ENCODE measurements around the gene NGB. TPM values are rescaled to one million over a fixed set of nuclear protein-coding genes. Genes with fewer than 3 reads are reported as not detected.

NGB gene
- total RNA-seq, 1 donor from 2014 or later: not detected

DNA sequence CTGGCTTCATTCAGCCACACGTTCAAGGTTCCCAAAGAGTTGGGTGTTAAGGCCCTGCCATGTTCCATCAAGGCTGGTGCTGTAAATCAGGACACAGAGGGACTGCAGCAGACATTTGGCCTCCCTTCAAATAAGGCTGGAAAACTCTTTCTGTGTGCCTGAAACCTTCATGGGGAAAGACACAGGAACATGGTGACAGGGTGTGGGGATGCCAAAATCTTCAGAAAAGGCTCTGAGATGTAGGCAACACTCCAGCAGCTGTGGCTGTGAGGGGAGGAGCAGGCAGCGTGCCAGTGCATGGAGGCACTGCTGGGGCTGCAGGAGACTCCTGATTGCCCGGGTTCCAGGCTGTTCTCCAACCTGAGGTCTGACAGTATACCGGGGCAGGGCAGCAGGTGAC, 34.7 kb upstream of the NGB start:
- DNase-seq (ENCODE audit: low read depth, low spot score): no peak
- H3K36me3 Mint-ChIP-seq (ENCODE audit: low read depth): peaks cover 6% of the 10 kb centered on the region
- TF ChIP-seq, protein P1, sequence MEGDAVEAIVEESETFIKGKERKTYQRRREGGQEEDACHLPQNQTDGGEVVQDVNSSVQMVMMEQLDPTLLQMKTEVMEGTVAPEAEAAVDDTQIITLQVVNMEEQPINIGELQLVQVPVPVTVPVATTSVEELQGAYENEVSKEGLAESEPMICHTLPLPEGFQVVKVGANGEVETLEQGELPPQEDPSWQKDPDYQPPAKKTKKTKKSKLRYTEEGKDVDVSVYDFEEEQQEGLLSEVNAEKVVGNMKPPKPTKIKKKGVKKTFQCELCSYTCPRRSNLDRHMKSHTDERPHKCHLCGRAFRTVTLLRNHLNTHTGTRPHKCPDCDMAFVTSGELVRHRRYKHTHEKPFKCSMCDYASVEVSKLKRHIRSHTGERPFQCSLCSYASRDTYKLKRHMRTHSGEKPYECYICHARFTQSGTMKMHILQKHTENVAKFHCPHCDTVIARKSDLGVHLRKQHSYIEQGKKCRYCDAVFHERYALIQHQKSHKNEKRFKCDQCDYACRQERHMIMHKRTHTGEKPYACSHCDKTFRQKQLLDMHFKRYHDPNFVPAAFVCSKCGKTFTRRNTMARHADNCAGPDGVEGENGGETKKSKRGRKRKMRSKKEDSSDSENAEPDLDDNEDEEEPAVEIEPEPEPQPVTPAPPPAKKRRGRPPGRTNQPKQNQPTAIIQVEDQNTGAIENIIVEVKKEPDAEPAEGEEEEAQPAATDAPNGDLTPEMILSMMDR (conservative IDR thresholded peaks at IDR 0.05): no peak
- peaks cover 53% of the 10 kb centered on the region for H3K4me1 Mint-ChIP-seq
- H3K27ac Mint-ChIP-seq (ENCODE audit: unreplicated experiment): no peak overlapping the region
- H3K9me3 Mint-ChIP-seq: no peaks in the 10 kb centered on the region
- no peak overlapping the region for H3K4me3 Mint-ChIP-seq
- H3K27me3 Mint-ChIP-seq (ENCODE audit: low read depth): no peaks in the 10 kb centered on the region

DNA sequence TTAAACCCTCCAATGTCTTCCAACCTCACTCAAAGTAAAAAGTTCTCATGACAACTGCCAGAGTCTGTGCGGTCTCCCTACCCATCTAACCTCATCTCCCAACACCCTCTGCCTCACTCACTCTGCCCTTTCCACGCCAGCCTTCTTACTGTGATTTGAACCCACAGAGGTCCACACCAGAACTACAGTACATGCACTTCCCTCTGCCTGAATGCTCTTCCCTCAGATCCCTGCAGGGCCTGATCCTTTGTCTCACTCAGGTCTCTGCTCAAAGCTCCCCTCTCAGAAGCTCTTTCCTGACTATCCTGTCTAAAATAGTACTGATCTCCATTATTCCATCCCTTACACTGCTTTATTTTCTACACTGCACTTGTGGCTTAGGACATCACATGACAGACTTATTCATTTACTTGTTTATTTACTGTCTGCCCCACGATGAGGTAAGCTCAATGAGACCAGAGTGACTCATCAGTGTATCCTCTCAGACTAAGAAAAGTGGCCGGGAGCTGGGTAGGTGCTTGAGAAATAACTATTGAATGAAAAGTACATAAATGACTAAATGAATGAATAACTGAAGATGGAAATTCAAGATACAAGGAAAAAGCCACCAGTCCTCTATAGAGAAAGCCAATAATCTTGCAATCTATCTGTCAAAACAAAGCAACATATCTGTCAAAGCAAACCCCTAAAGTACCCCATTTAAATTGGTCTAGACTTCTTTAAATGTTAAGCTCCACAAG, 32.6 kb upstream of the NGB start:
- Mint-ChIP-seq H3K36me3 (ENCODE audit: low read depth) (peaks cover 6% of the 10 kb centered on the region), H3K4me3 (no peak overlapping the region), H3K27ac (ENCODE audit: unreplicated experiment) (peak overlapping the region; percentile 79)

DNA sequence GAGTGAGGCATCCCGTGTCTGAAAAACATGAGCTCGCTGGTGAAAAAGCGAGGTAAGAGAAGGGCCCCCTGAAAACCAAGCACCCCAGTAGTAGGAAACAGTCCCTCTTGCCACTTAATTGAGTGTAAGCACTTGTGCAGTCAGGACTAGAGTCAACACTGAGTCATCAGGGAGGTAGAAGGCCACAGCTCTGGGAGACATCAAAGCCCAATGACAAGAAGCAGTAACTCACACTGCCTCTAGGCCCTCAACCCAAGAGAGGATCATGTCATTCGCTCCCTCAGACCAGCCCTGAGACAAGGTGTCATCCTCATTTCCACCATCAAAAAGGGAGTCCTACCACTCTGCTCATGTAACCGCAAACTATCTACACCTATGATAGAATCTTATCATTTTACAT, 31.9 kb upstream of the NGB start:
- Mint-ChIP-seq H3K4me1 (peaks cover 48% of the 10 kb centered on the region), H3K9me3 (no peaks in the 10 kb centered on the region), H3K4me3 (no peak overlapping the region), H3K36me3 (ENCODE audit: low read depth) (peaks cover 9% of the 10 kb centered on the region), H3K27me3 (ENCODE audit: low read depth) (no peaks in the 10 kb centered on the region), H3K27ac (ENCODE audit: unreplicated experiment) (no peak overlapping the region)
- no peak for DNase-seq (ENCODE audit: low read depth, low spot score)
- TF ChIP-seq, protein P1 (conservative IDR thresholded peaks at IDR 0.05): no peak

More for the DNA sequence above, 32.6 kb upstream of the NGB start:
- Mint-ChIP-seq H3K4me1 (peaks cover 49% of the 10 kb centered on the region), H3K27me3 (ENCODE audit: low read depth) (no peaks in the 10 kb centered on the region), H3K9me3 (no peaks in the 10 kb centered on the region)
- TF ChIP-seq, protein P1 (conservative IDR thresholded peaks at IDR 0.05): no peak
- DNase-seq (ENCODE audit: low read depth, low spot score): no peak

DNA sequence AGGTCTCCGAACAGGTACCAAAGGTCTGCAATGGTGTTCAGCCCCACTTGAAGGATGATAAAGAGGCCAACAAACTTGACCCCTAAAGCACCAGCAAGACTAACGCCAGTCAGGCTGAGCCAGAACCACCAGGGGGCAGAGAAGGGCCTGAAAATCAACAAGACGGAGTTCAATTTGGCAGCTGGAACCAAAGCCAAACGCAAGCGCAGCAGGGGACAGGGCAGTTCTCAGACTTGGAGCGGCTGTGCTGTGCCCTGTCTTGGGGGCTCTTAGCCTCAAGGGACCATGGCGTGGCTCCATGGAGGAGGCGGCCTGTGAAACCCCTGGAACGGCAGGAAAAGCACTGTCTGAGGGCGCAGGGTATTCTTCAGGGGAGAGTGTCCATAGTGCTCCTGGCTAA, 30.1 kb upstream of the NGB start:
- H3K36me3 Mint-ChIP-seq (ENCODE audit: low read depth): peaks cover 18% of the 10 kb centered on the region
- peak overlapping the region; percentile 29 for H3K27ac Mint-ChIP-seq (ENCODE audit: unreplicated experiment)
- H3K27me3 Mint-ChIP-seq (ENCODE audit: low read depth): no peaks in the 10 kb centered on the region
- DNase-seq (ENCODE audit: low read depth, low spot score): peak; percentile 83
- no peaks in the 10 kb centered on the region for H3K9me3 Mint-ChIP-seq
- peaks cover 39% of the 10 kb centered on the region for H3K4me1 Mint-ChIP-seq
- peak overlapping the region; percentile 36 for H3K4me3 Mint-ChIP-seq
- TF ChIP-seq, protein P1 (conservative IDR thresholded peaks at IDR 0.05): peak; percentile 87

DNA sequence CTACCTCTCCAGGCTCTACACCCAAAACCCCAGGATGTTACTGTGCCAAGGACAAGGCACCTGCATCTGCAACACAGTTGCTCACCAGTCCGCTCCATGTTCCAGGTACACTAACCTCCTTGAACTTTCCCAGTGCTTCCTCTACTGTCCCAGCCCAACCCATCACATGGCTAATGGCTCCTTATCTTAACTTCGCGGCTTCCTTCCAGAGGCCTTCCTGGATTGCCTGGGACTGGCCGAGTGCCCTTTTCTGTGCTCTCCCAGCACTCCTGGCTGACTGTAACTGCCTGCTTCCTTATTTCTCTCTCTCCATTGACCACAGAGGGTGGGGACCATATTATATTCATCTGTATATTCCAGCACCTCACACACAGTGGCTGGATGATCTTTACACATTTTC, 28.8 kb upstream of the NGB start:
- Mint-ChIP-seq H3K4me3 (no peak overlapping the region), H3K27ac (ENCODE audit: unreplicated experiment) (no peak overlapping the region), H3K36me3 (ENCODE audit: low read depth) (peaks cover 19% of the 10 kb centered on the region), H3K27me3 (ENCODE audit: low read depth) (no peaks in the 10 kb centered on the region), H3K9me3 (no peaks in the 10 kb centered on the region), H3K4me1 (peaks cover 29% of the 10 kb centered on the region)
- TF ChIP-seq, protein P1 (conservative IDR thresholded peaks at IDR 0.05): no peak
- no peak for DNase-seq (ENCODE audit: low read depth, low spot score)
